A673 (cell line): Measurements from ENCODE around the gene PIF1.
"Not testable (repeated sequence)": the region's sequence is repeated elsewhere in the genome, so short reads cannot be mapped to it uniquely, and the experiment has no call there.

ENCODE experiments used
- CTCF ChIP-seq: fragments of 300-800, 200-600 bp; sonication (generic); conservative IDR thresholded peaks from 2 replicates; pipeline ENCODE4 v1.5.1; 2017; ENCODE audit warnings: low read depth, mild to moderate bottlenecking, antibody characterized with exemption, low read length, moderate library complexity, mixed read lengths
- EZH2 ChIP-seq: fragments of 200-600 bp; sonication (generic); IDR thresholded peaks from 2 replicates; pipeline ENCODE4 v1.6.1; 2017; ENCODE audit warnings: borderline replicate concordance, low read depth, mild to moderate bottlenecking, mixed read lengths, antibody characterized with exemption, low read length; ENCODE audit not compliant: poor library complexity, severe bottlenecking

GRCh38 chr15:64814283-64814682 lies 11.2 kb downstream of the PIF1 start:
- TF ChIP-seq CTCF, EZH2: not testable (repeated sequence)
